AG09319 (cell line): ENCODE measurements around the gene SLC2A2.

Source experiments
- DNase-seq: peaks from one replicate; pipeline ENCODE4 v3.0.0-alpha.2; 2010; ENCODE audit warnings: low read depth; ENCODE audit errors: extremely low read depth
- CTCF ChIP-seq: IDR thresholded peaks from 2 replicates; pipeline ENCODE4 v1.5.1; 2011; ENCODE audit warnings: low read depth, mild to moderate bottlenecking, inconsistent platforms, low read length, moderate library complexity

Gene SLC2A2

GRCh38 chr3:171054231-171054630 lies 27.7 kb upstream of the SLC2A2 start:
- DNase-seq, result no peak
- TF ChIP-seq CTCF, result no peak

GRCh38 chr3:171049861-171050444 lies 23.4 kb upstream of the SLC2A2 start:
- peak; percentile 20 for DNase-seq
- peak; percentile 70 for TF ChIP-seq CTCF

GRCh38 chr3:171046760-171047159 lies 20.2 kb upstream of the SLC2A2 start:
- TF ChIP-seq CTCF, result no peak

GRCh38 chr3:171044835-171045793 lies 18.6 kb upstream of the SLC2A2 start:
- no peak for TF ChIP-seq CTCF
- peak; percentile 31 for DNase-seq

More at GRCh38 chr3:171046760-171047159, 20.2 kb upstream of the SLC2A2 start:
- no peak for DNase-seq

GRCh38 chr3:171044384-171044783 lies 17.9 kb upstream of the SLC2A2 start:
- TF ChIP-seq CTCF, result no peak

GRCh38 chr3:171039674-171040073 lies 13.2 kb upstream of the SLC2A2 start:
- no peak for TF ChIP-seq CTCF
- DNase-seq, result no peak

More at GRCh38 chr3:171044384-171044783, 17.9 kb upstream of the SLC2A2 start:
- no peak for DNase-seq

- no peak for DNase-seq
- TF ChIP-seq CTCF, result no peak
Measured at GRCh38 chr3:171038342-171038741, 11.8 kb upstream of the SLC2A2 start.
